Midbrain (tissue), 1 donor: ENCODE results near the gene SPG7.
"Not testable (repeated sequence)": the region's sequence is repeated elsewhere in the genome, so short reads cannot be mapped to it uniquely, and the experiment has no call there.

Experiments used
- DNase-seq: peaks from one replicate; lab custom pipeline; 2025; lab: John Stamatoyannopoulos, UW

SPG7 gene

DNA sequence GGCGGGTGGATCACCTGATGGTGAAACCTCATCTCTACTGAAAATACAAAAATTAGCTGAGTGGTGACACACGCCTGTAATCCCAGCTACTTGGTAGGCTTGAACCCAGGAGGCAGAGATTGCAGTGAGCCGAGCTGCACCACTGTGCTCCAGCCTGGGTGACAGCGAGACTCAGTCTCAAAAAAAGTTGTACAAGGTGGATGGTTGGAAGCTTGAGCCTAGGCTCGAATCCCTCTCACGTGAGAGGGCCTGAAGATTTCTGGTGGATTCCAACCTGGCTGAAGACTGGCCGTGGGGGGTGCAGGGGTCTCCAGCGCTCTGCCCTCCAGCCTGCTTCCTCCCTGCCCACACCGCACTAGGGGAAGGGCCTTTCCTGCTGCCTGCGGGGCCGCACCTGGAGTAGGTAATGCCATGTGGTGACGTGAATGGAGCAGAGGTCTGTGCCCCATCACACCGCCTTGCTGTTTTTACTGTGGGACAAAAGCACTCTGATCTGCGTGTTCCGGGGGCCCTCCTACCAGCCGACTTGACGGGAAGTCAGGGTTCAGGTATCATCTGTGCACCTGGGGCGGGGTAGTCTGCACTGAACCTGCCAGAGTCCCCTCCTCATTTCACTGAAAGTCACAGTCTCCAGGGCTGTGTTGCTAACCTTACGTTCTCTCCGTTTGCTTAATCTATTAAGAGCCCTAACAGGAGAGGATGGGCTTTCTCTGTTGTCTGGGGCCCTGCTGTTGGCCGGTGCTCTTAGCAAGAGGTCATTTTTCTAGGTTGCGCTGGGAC is 56.5 kb downstream of the SPG7 start:
- no peak for DNase-seq

DNA sequence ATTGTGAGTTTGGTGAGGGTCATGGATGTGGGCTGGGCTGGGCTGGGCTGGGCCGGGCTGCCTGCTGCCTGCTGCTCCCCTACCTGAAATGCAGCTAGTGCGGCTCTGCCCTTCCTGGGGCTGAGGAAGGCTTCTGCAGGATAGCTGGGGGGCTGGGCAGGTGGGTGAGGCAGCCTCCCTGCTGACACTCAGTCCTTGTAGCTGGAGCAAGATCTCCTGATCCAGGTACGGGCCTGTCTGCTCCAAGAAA is 57.0 kb downstream of the SPG7 start:
- DNase-seq = no peak

GRCh38 chr16:89565506-89566372 is 57.5 kb downstream of the SPG7 start:
- DNase-seq = no peak

DNA sequence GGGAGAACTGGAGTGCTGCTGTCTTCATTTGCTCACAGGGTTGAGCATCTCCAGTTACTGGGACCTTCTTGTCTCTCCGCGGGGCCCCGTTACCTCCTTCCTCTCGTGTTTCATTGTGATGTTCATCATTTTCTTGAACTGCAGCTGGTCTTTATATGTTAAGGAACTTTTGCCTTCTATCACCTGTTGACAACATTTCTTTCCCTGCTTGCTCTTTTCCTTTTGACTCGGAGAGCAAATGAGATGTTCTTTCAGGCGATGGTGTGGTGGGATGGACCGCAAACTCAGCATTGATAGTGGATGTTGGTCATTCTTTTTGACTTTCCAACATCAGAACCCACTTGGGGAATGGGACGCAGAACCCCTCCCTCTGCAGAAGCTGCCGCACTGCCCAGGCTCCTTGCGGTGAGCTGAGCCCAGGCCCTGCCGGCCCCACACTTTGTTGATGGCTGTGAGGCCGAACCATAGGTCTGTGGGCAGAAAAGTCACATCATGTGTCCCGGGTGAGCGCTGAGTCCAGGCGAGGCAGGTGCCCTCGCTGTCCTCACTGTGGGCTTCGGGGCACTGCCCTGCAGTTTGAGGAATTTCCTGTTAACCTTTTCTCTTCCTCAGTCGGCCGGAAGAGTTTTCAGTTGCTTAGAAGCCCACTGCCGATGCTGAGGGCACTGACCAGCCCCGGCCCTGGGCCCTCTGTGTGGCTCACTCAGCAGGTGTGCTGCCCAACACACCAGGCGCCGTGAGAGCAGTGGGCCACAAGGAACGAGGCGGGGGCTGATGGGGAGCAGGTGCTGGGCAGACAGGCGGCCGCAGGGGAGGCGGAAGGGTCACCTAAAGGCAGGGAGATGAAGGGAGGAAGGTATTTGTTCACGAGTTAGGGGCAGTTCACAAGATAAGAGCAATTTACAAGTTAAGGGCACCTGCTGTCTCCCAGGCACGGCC is 59.7 kb downstream of the SPG7 start:
- DNase-seq = no peak

GRCh38 chr16:89569506-89570341 is 61.5 kb downstream of the SPG7 start:
- no peak for DNase-seq

GRCh38 chr16:89570342-89570923 is 62.2 kb downstream of the SPG7 start:
- DNase-seq = no peak

DNA sequence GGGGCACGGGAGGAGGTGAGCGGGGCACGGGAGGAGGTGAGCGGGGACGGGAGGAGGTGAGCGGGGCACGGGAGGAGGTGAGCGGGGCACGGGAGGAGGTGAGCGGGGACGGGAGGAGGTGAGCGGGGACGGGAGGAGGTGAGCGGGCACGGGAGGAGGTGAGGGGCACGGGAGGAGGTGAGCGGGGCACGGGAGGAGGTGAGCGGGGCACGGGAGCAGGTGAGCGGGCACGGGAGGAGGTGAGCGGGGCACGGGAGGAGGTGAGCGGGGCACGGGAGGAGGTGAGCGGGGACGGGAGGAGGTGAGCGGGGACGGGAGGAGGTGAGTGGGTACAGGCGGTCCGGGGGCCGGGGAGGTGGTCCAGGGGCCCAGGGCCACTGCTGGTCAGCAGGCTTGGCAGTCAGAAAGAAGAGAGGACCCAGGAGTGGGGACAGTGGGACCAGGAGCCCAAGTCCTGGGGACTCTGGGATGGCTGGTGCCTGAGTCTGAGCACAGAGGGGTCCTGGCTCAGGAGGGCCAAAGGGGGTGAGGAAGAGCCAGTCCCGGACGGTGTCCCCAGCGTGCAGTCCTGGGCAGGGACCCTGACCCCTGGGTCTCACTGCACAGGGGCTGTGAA is 62.9 kb downstream of the SPG7 start:
- not testable (repeated sequence) for DNase-seq

DNA sequence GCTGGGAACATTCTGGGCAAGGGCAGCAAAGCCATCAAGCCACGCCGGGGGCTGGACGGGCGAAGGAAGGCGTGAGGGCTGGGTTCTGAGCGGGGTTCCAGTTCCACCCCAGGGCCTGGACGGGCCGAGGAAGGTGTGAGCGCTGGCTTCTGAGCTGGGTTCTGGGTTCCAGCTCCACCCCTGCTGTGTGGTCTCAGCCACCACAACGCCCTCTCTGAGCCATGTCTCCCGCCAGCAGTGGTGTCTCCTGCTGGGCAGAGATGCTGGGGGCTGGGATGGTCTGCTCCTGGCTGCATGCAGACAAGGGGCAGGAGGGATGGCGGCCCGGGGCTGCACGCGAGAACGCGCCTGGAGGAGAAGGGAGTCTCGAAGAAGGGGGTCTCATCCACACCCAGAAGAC is 63.4 kb downstream of the SPG7 start:
- DNase-seq = no peak

GRCh38 chr16:89572073-89572484 is 63.9 kb downstream of the SPG7 start:
- no peak for DNase-seq

DNA sequence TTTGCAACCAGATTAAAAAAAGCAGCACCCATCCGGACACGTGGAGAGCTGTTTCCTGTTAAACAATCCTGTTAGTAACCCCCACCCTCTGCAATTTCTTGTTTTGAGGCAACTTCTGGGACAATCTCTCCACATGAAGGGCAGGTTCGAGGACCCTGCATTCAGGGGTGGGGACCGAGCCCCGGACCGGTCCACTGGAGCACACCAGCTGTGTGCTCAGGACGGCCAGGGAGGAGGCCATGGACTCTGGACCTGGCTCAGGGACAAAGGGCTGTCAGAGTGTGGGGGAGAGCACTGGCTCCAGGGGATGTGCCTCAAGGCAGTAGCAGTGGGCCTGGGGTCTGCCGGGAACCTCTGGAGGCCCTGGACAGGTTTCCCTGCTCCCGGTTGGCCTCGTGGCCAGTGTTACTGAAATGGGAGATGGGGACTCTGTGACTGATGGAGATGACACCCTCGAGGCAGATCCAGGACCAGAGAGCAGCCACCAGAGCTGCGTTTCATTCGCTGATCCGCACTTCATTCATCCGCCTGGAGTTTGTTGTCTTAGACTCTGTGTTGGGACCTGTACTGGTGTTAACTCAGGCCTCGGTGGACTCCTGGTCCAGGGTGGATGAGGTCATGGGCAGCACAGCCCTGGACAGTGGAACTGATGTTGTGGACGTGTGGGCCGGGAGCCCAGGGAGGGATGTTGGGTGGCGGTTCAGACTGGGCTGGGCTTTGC is 64.4 kb downstream of the SPG7 start:
- DNase-seq = no peak

GRCh38 chr16:89573826-89574680 is 65.8 kb downstream of the SPG7 start:
- DNase-seq = no peak

- no peak for DNase-seq
Measured at GRCh38 chr16:89574681-89575246, 66.6 kb downstream of the SPG7 start.

DNA sequence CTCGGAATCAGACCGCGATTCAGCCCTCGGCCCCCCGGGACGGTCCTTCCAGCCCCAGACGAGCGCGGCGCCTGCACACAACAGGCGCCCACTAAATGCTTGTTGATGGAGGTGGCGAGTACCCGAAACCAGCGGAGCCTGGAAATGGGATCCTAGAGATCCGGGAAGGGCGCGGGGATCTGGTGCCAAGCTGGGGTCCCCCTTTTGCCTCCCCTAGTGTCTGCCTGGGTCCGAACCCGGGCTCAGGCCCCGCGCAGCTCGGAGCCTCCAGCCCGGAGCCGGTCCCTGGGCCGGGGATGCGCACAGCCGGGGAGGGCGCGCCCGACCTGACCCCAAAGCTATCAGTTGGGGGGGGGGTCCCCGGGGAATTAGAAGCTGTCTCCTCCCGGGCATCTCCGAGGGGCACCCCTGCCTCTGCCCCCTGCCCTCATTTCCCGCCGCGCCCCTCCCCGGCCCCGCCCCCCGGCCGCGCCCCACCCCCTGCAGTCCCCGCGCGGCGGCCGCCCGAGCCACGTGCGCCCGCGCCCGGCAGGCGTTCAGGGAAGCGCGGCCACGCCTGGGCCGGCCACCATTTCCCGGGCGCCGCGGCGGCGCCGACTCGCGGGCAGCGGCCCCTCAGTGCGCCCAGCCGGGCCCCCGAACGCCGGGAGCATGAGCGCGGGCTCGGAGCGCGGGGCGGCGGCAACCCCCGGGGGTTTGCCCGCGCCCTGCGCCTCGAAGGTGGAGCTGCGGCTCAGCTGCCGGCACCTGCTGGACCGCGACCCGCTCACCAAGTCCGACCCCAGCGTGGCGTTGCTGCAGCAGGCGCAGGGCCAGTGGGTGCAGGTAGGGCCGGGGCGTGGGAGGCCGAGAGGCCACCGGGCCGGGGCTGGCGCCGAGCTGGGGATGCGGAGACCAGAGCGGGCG is 67.3 kb downstream of the SPG7 start, which contains the start of gene CPNE7:
TSS of gene CPNE7 (plus strand) at position 512 of the 906 bp plus-strand sequence. CDS start at position 652, 140 bp downstream.
- DNase-seq = no peak

DNA sequence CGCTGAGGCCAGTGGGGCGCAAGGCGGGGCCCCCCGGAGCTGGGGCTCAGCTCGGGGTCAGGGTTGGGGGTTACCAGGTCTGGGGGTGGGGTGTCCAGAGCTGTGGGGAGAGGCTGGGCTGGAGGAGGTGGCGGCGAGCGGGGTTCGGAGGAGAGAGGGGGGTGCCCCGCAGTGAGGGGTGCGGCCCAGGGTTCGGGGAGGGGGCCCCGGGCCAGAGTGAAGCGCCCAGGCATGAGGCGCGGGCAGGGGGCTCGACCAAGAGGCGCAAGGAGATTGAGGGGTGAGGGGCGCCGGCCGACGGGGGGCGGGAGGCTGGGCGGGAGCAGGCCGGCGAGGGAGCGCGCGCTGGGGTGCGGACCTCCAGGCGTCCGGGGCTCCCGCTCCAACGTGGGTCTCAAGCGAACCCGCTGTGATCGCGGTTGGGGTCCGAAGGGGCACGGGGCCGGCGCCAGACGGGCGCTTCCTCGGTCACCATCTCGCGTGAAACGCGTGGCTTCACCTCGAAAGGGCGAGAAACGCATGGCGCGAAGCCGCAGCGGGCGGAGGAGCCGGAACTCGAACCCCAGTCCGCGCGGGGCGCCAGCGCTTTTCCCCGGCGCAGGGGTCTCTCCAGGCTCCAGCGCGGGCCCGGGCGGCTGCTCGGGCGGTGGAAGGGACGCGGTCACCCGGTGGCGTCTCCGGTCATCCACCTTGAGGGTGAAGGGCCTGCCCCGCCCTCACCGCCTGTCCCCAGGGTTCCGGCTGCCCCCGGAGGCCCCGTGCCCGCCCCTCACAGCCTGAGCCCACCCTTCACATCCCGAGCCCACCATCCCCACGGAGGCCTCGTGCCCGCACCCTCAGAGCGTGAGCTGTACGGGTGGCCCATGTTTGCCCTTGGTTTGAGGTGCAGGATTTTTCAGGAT is 68.2 kb downstream of the SPG7 start:
- no peak for DNase-seq

- DNase-seq = no peak
Measured at GRCh38 chr16:89577055-89577759, 69.0 kb downstream of the SPG7 start.

- DNase-seq = no peak
Measured at GRCh38 chr16:89579351-89579750, 71.1 kb downstream of the SPG7 start.
